PC-9 (cell line): ENCODE data around the gene WNT7A.
"Not testable (repeated sequence)": the region's sequence is repeated elsewhere in the genome, so short reads cannot be mapped to it uniquely, and the experiment has no call there.

Source experiments
- EZH2 ChIP-seq: fragments of 200-600 bp; sonication (generic); IDR thresholded peaks from 2 replicates; pipeline ENCODE4 v1.8.0; 2017; ENCODE audit warnings: antibody characterized with exemption, low read depth
- TF ChIP-seq, protein P1 (sequence below): fragments of 200-600 bp; sonication (generic); conservative IDR thresholded peaks from 2 replicates; pipeline ENCODE4 v1.6.1; 2017; ENCODE audit warnings: mixed run types, antibody characterized with exemption, mild to moderate bottlenecking, moderate library complexity

DNA sequence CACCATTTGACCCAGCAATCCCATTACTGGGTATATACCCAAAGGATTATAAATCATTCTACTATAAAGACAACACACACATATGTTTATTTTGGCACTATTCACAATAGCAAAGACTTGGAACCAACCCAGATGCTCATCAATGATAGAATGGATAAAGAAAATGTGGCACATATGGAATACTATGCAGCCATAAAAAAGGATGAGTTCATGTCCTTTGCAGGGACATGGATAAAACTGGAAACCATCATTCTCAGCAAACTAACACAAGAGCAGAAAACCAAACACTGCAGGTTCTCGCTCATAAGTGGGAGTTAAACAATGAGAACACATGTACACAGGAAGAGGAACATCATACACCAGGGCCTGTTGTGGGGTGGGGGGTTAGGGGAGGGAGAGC is 48.9 kb upstream of the WNT7A start:
- TF ChIP-seq, protein P1, sequence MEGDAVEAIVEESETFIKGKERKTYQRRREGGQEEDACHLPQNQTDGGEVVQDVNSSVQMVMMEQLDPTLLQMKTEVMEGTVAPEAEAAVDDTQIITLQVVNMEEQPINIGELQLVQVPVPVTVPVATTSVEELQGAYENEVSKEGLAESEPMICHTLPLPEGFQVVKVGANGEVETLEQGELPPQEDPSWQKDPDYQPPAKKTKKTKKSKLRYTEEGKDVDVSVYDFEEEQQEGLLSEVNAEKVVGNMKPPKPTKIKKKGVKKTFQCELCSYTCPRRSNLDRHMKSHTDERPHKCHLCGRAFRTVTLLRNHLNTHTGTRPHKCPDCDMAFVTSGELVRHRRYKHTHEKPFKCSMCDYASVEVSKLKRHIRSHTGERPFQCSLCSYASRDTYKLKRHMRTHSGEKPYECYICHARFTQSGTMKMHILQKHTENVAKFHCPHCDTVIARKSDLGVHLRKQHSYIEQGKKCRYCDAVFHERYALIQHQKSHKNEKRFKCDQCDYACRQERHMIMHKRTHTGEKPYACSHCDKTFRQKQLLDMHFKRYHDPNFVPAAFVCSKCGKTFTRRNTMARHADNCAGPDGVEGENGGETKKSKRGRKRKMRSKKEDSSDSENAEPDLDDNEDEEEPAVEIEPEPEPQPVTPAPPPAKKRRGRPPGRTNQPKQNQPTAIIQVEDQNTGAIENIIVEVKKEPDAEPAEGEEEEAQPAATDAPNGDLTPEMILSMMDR: not testable (repeated sequence)
- not testable (repeated sequence) for TF ChIP-seq EZH2
